Esophagus muscularis mucosa (tissue), 4 donors: ENCODE results near the gene KRT16. TPM values are rescaled to one million over a fixed set of nuclear protein-coding genes. Genes with fewer than 3 reads are reported as not detected.
"Not testable (repeated sequence)": the region's sequence is repeated elsewhere in the genome, so short reads cannot be mapped to it uniquely, and the experiment has no call there.

Experiments used
- DNase-seq: peaks from one replicate; pipeline ENCODE4 v3.0.0-alpha.2; 2017; ENCODE audit errors: extremely low spot score
- H3K27ac ChIP-seq, 4 donors: fragments of 200-600 bp; sonication (generic); replicated peaks in 1 of 4; 1 replicate in 3 of 4; 2 replicates in 1 of 4; pipeline ENCODE4 v1.5.1; 2016 to 2019; ENCODE audit warnings: mild to moderate bottlenecking in 1 of 4
- H3K27me3 ChIP-seq, 4 donors: fragments of 200-600 bp; sonication (generic); one replicate each; pipeline versions ENCODE4 v1.5.1 to v1.6.0; 2016 to 2019
- H3K36me3 ChIP-seq, 4 donors: fragments of 200-600 bp; sonication (generic); one replicate each; pipeline ENCODE4 v1.5.1; 2016 to 2019
- H3K4me1 ChIP-seq, 4 donors: fragments of 200-600 bp; sonication (generic); one replicate each; pipeline ENCODE4 v1.5.1; 2016 to 2019
- H3K4me3 ChIP-seq, 4 donors: fragments of 200-600 bp; sonication (generic); 1 replicate in 2 of 4; 2 replicates in 2 of 4; pipeline ENCODE4 v1.5.1; 2016 to 2019; ENCODE audit warnings: mild to moderate bottlenecking in 4 of 4, moderate library complexity in 1 of 4
- H3K9me3 ChIP-seq, 4 donors: fragments of 200-600 bp; sonication (generic); 1 replicate in 3 of 4; 2 replicates in 1 of 4; pipeline ENCODE4 v1.5.1; 2016 to 2019
- EP300 ChIP-seq: sonication (generic); formaldehyde crosslinking; IDR thresholded peaks from one replicate; pipeline ENCODE4 v1.6.1; 2017; ENCODE audit warnings: antibody characterized with exemption
- POLR2A ChIP-seq: fragments of 450-650 bp; IDR thresholded peaks from one replicate; pipeline ENCODE4 v1.6.1; 2017; ENCODE audit warnings: antibody characterized with exemption, moderate library complexity, mild to moderate bottlenecking, low read depth
- POLR2AphosphoS5 ChIP-seq, 2 donors: sonication (generic); formaldehyde crosslinking; IDR thresholded peaks; one replicate each; pipeline ENCODE4 v1.6.1; 2017; ENCODE audit warnings: antibody characterized with exemption in 2 of 2
- WGBS: methylation state at CpG from one replicate; pipeline ENCODE4 v1.1.5; 2018; 5-methylcytosine and 5-hydroxymethylcytosine counted together
- intact Hi-C: fragments of 100-400 bp; cut with DNase I; formaldehyde crosslinking; loops from one replicate; pipeline ENCODE4 v1.15.1; 2023
- total RNA-seq, 4 donors: library from RNA; depleted of rRNA; stranded (reverse); fragments of >200 nt; gene quantifications; one replicate each; pipeline versions ENCODE4 v1.1.0 to v1.2.1, GENCODE V29; 2016
- TF ChIP-seq, protein P1 (sequence below), 3 experiments: fragments of 200-600 bp in 2 of 3; fragments of 450-650 bp in 1 of 3; sonication (generic) in 2 of 3; IDR thresholded peaks; one replicate each; pipeline ENCODE4 v1.5.1; 2017 to 2019; ENCODE audit warnings: antibody characterized with exemption in 3 of 3, mild to moderate bottlenecking in 2 of 3, moderate library complexity in 1 of 3

Gene KRT16
- total RNA-seq, 4 donors from 2014 or later = 1.7 TPM; not detected in 3

DNA sequence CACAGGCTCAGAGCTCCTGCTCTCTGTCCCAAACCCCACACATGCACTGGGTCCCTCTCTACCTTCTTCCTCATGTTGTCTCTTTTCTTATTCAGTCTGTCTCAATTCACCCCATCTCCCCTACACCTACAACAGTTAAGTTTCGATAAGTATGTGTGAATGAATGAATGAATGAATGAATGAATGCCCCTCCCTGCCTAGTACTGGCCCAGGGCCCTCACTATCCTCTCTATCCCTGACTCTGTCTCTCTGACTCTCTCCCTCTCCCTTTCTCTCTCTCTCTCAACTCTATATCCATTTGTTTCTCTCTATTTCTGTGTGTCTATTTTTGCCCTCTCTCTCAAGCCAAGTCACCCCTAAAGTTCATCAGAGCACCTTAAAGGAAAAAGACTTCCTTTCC is 34.0 kb downstream of the KRT16 start:
- no peak overlapping the region for H3K27ac ChIP-seq
- no peaks in the 10 kb centered on the region for H3K4me1 ChIP-seq
- DNase-seq = no peak
- H3K9me3 ChIP-seq = no peaks in the 10 kb centered on the region
- H3K4me3 ChIP-seq = no peak overlapping the region
- WGBS = 87% methylated on average over 1 of the region's 1 CpG
- no peak for TF ChIP-seq POLR2A
- TF ChIP-seq EP300 = no peak
- no peak for TF ChIP-seq POLR2AphosphoS5 (IDR thresholded peaks at IDR 0.05)
- TF ChIP-seq, protein P1, sequence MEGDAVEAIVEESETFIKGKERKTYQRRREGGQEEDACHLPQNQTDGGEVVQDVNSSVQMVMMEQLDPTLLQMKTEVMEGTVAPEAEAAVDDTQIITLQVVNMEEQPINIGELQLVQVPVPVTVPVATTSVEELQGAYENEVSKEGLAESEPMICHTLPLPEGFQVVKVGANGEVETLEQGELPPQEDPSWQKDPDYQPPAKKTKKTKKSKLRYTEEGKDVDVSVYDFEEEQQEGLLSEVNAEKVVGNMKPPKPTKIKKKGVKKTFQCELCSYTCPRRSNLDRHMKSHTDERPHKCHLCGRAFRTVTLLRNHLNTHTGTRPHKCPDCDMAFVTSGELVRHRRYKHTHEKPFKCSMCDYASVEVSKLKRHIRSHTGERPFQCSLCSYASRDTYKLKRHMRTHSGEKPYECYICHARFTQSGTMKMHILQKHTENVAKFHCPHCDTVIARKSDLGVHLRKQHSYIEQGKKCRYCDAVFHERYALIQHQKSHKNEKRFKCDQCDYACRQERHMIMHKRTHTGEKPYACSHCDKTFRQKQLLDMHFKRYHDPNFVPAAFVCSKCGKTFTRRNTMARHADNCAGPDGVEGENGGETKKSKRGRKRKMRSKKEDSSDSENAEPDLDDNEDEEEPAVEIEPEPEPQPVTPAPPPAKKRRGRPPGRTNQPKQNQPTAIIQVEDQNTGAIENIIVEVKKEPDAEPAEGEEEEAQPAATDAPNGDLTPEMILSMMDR (IDR thresholded peaks at IDR 0.05) = no peak
- no peaks in the 10 kb centered on the region for H3K36me3 ChIP-seq
- intact Hi-C loops = no loop called here
- H3K27me3 ChIP-seq = peaks cover 0 to 65% (median 0%) of the 10 kb centered on the region in 4 donors

DNA sequence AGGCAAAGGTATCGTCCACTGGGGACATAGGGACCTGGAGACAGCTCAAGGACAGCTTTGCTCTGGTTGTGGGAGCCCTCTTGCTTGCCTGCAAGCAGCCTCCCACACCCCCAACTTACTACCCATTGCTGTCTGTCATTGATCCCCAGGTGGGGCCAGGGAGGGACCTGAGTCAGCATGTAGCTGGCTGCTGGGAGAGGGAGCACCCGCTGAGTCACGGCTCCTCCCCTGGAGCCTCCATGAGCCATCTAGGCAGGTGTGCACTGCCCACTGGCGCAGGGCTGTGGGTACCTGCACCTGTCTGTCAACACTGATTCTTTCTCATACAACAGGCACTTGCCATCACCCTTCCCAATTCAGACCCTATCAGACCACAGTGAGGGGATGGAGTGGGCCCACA is 35.8 kb downstream of the KRT16 start:
- H3K36me3 ChIP-seq, H3K27ac ChIP-seq, H3K4me3 ChIP-seq, H3K9me3 ChIP-seq, H3K4me1 ChIP-seq, DNase-seq, intact Hi-C loops: not testable (repeated sequence)
- peaks cover 0 to 70% (median 0%) of the 10 kb centered on the region in 4 donors for H3K27me3 ChIP-seq
- 71% methylated on average over 4 of the region's 4 CpGs for WGBS

DNA sequence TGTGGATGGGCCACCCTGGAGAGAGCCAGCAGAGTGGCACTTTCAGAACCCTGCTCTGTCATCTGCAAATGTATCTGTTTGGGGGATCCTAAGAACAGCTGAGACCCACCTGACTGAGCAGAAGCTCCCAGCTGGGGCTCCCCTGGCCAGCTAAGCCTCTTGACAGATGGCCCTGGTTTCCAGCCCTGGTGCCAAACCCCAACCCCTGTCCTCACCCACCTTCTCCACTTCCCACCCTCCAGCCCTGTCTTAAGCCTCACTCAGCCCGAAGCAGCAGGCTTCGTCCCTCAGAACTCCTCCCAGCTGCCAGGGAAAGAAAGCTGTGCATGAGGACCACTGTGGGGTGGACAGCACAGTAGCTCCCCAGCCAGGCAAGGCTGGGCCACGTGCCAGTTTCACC is 37.2 kb downstream of the KRT16 start:
- intact Hi-C loops = no loop called here
- Histone ChIP-seq H3K9me3 (no peaks in the 10 kb centered on the region), H3K27me3 (peaks cover 0 to 76% (median 0%) of the 10 kb centered on the region in 4 donors), H3K27ac (no peak overlapping the region), H3K36me3 (no peaks in the 10 kb centered on the region), H3K4me1 (no peaks in the 10 kb centered on the region), H3K4me3 (no peak overlapping the region)
- TF ChIP-seq, protein P1 (IDR thresholded peaks at IDR 0.05) = no peak
- TF ChIP-seq EP300 (no peak), POLR2AphosphoS5 (IDR thresholded peaks at IDR 0.05) (no peak), POLR2A (no peak)
- WGBS = 68% methylated on average over 3 of the region's 3 CpGs
- no peak for DNase-seq

DNA sequence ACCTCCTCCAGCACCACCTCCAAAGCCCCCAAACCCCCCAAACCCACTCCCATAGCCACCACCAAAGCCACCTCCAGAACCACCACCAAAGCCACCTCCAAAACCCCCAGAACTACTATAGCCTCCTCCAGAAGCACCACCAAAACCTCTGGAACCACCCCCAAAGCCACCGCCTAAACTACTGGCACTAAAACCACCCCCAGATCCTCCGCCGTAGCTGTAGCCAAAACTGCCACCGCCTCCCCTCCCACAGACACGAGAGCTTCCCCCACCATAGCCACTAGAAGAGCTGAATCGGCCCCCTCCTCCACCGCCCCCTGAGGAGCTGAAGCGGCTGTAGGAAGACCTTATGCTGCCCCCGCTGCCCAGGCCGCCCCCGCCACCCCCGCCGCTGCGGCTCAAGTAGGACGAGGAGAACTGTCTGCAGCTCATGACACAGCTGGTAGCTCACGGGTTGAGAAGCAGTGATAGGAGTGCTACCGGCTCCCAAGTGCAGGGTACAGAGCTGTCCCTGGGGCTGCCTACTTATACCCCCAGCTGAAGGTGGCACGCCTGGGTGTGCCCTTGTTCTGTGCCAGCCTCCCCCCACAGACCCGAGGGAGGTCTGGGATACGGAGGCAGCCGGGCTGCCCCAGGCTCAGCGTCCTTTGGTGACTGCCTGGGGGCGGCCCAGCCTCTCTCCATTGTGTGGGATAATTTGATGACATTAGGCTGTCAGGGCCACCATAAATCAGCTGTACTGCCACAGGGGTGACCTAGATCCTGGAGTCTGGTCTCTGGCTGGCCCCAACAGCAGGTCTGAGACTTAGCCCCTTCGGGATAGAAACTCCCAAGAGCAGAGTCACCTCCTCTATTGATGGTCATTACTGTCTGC is 40.8 kb downstream of the KRT16 start, which contains the start of gene KRT9:
Gene KRT9 (minus strand): TSS at position 499 of the 874 bp plus-strand sequence. CDS start 67 bp downstream, at position 432.
- WGBS = 72% methylated on average over 17 of the region's 24 CpGs
- intact Hi-C loops = no loop called here

DNA sequence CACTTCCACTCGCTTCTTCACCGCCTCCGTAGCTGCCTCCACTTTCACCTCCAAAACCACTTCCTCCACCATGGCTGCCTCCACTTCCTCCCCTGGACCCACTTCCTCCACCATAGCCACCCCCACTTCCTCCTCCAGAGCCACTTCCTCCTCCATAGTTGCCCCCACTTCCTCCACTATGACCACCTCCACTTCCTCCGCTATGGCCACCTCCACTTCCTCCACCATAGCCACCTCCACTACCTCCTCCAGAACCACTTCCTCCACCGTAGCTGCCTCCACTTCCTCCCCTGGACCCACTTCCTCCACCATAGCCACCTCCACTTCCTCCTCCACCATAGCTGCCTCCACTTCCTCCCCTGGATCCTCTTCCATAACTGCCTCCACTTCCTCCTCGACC is 45.2 kb downstream of the KRT16 start:
- intact Hi-C loops = no loop called here
- Histone ChIP-seq H3K4me1 (no peaks in the 10 kb centered on the region), H3K9me3 (no peaks in the 10 kb centered on the region), H3K36me3 (no peaks in the 10 kb centered on the region), H3K27ac (no peak overlapping the region), H3K4me3 (no peak overlapping the region), H3K27me3 (peaks cover 0 to 28% (median 0%) of the 10 kb centered on the region in 4 donors)
- WGBS = 78% methylated on average over 6 of the region's 6 CpGs
- TF ChIP-seq POLR2AphosphoS5 (IDR thresholded peaks at IDR 0.05) (no peak), POLR2A (no peak), EP300 (no peak)
- TF ChIP-seq, protein P1 (IDR thresholded peaks at IDR 0.05) = no peak
- no peak for DNase-seq

More for the DNA sequence above, 40.8 kb downstream of the KRT16 start, which contains the start of gene KRT9:
- no peak for DNase-seq
- Histone ChIP-seq H3K36me3 (no peaks in the 10 kb centered on the region), H3K4me1 (no peaks in the 10 kb centered on the region), H3K27me3 (peaks cover 0 to 51% (median 0%) of the 10 kb centered on the region in 4 donors), H3K4me3 (no peak within 1 kb of the TSS), H3K9me3 (no peaks in the 10 kb centered on the region), H3K27ac (no peak within 1 kb of the TSS)
- TF ChIP-seq POLR2A (no peak), POLR2AphosphoS5 (IDR thresholded peaks at IDR 0.05) (no peak), EP300 (no peak)
- TF ChIP-seq, protein P1 (IDR thresholded peaks at IDR 0.05) = no peak
